Keratinocyte (primary cell): Measurements from ENCODE around the gene PEA15. TPM values are rescaled to one million over a fixed set of nuclear protein-coding genes. Genes with fewer than 3 reads are reported as not detected.

Experiments used
- DNase-seq: peaks from one replicate; pipeline ENCODE4 v3.0.0-alpha.2; 2011; ENCODE audit warnings: low read depth, missing footprints, low spot score
- FAIRE-seq: peaks from 2 replicates; lab custom pipeline; 2011; peaks lifted over from hg19 to GRCh38; lab: Jason Lieb, UNC
- H2AFZ ChIP-seq: 2 replicates; pipeline ENCODE4 v1.6.0; 2012; ENCODE audit warnings: low read length, control low read depth, inconsistent platforms; ENCODE audit not compliant: control insufficient read depth
- H3K27ac ChIP-seq: 2 replicates; pipeline ENCODE4 v1.5.1; 2011; ENCODE audit warnings: low read length; ENCODE audit not compliant: control insufficient read depth, insufficient read depth
- H3K27me3 ChIP-seq: 3 replicates; pipeline ENCODE4 v1.6.0; 2011; ENCODE audit warnings: low read length; ENCODE audit not compliant: control insufficient read depth, insufficient read depth; ENCODE audit errors: extremely low read depth
- H3K36me3 ChIP-seq, 2 experiments: 2 replicates in 1 of 2; 3 replicates in 1 of 2; pipeline ENCODE4 v1.5.1; 2011; ENCODE audit warnings: low read length in 2 of 2, mild to moderate bottlenecking in 1 of 2; ENCODE audit not compliant: control insufficient read depth in 2 of 2, insufficient read depth in 2 of 2; ENCODE audit errors: extremely low read depth in 1 of 2
- H3K4me1 ChIP-seq: 3 replicates; pipeline ENCODE4 v1.5.1; 2011; ENCODE audit warnings: low read length; ENCODE audit not compliant: control insufficient read depth, insufficient read depth; ENCODE audit errors: extremely low read depth
- H3K4me2 ChIP-seq: 3 replicates; pipeline ENCODE4 v1.6.0; 2011; ENCODE audit warnings: low read depth, low read length; ENCODE audit not compliant: control insufficient read depth, insufficient read depth; ENCODE audit errors: extremely low read depth
- H3K4me3 ChIP-seq, 3 experiments: fragments of 200-600 bp in 1 of 3; sonication (generic) in 1 of 3; 2 replicates in 2 of 3; 3 replicates in 1 of 3; pipeline ENCODE4 v1.5.1; 2011 to 2016; ENCODE audit warnings: low read length in 3 of 3, mild to moderate bottlenecking in 3 of 3, control low read depth in 2 of 3, inconsistent platforms in 1 of 3, low read depth in 1 of 3, mixed read lengths in 1 of 3, mixed run types in 1 of 3, moderate library complexity in 1 of 3; ENCODE audit not compliant: control insufficient read depth in 2 of 3, insufficient read depth in 2 of 3; ENCODE audit errors: extremely low read depth in 1 of 3
- H3K79me2 ChIP-seq: 2 replicates; pipeline ENCODE4 v1.6.0; 2012; ENCODE audit warnings: low read length; ENCODE audit not compliant: control insufficient read depth, insufficient read depth
- H3K9ac ChIP-seq: 3 replicates; pipeline ENCODE4 v1.6.0; 2011; ENCODE audit warnings: low read length; ENCODE audit not compliant: control insufficient read depth, insufficient read depth; ENCODE audit errors: extremely low read depth
- H3K9me1 ChIP-seq: 3 replicates; pipeline ENCODE4 v1.6.0; 2011; ENCODE audit warnings: low read length; ENCODE audit not compliant: control insufficient read depth, insufficient read depth; ENCODE audit errors: extremely low read depth
- H3K9me3 ChIP-seq: 2 replicates; pipeline ENCODE4 v1.5.1; 2012; ENCODE audit warnings: low read depth, low read length; ENCODE audit not compliant: control insufficient read depth
- H4K20me1 ChIP-seq: 3 replicates; pipeline ENCODE4 v1.6.0; 2011; ENCODE audit warnings: low read length; ENCODE audit not compliant: control insufficient read depth, insufficient read depth; ENCODE audit errors: extremely low read depth
- EZH2 ChIP-seq: IDR thresholded peaks from one replicate; pipeline ENCODE4 v1.6.1; 2012; ENCODE audit warnings: inconsistent platforms, mild to moderate bottlenecking, low read length, moderate library complexity
- dilution Hi-C: fragments of 300-500 bp; cut with MboI; formaldehyde crosslinking; loops from one replicate; pipeline ENCODE4 v1.7.0; 2020; ENCODE audit warnings: low sequenced_read_pairs; ENCODE audit not compliant: extremely low pct_ligation_motif_present
- polyA plus RNA-seq, 5 experiments: library from polyadenylated mRNA; depleted of rRNA in 3 of 5; stranded (reverse) in 3 of 5; stranded (forward) in 1 of 5; unstranded in 1 of 5; fragments of >200 nt; gene quantifications; 1 replicate in 1 of 5; 2 replicates in 3 of 5; 3 replicates in 1 of 5; pipeline versions ENCODE4 v1.2.1 to v1.2.3, GENCODE V29; 2011 to 2012; ENCODE audit warnings: missing spikeins in 2 of 5, low read depth in 1 of 5, low replicate concordance in 1 of 5
- TF ChIP-seq, protein P1 (sequence below), 3 experiments: IDR thresholded peaks in 1 of 3; conservative IDR thresholded peaks in 1 of 3; optimal IDR thresholded peaks in 1 of 3; 2 replicates in 2 of 3; 3 replicates in 1 of 3; pipeline versions ENCODE3 to v1.5.1; 2011; ENCODE audit warnings: low read length in 3 of 3, mild to moderate bottlenecking in 3 of 3, moderate library complexity in 2 of 3, control low read depth in 1 of 3, inconsistent platforms in 1 of 3; ENCODE audit not compliant: insufficient read depth in 2 of 3; ENCODE audit errors: extremely low read depth in 1 of 3

The PEA15 gene
- polyA plus RNA-seq, 1 donor (not counting 4 experiments of a cell fraction or from before 2014, with no cell fraction given): 367 TPM

DNA sequence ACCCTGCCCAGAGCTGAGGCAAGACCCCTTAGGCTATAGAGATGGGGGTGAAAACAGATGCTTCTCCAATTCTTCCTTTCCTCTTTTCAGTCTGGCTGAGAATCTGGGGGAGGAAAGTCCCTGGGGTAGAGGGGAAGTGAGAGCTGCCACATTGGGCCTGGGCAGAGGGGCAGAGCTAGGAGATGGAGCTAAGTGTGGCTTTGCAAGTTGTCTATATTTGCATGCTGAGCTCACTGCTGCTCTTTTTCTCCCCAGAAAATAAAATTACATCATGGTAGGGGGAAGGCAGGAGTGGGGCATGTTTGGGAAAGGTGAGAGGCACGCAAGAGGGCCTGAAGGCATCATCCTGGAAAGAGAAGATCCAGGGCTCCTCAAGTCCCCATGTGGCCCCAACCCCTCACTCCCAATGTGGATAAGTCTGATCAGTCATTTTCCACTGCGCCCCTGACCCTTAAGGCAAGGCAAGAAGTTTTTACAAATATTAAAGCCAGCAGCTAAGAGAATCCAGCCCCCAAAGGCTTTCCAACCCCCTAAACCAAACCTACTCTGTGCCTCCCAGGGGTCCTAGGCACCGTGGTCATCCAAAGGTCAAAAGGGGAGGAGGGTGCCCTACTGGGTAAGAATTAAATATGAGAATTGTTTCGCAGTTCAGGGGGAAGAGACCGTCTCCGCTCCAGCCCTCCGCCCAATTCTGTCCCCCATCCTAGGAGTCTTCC is 500 bp upstream of the PEA15 start:
- no peaks in the 10 kb centered on the region for H3K9me1 ChIP-seq
- peaks cover 21% of the 10 kb centered on the region for H3K4me1 ChIP-seq
- H3K27ac ChIP-seq: peak overlapping the region; percentile 42
- no peak for FAIRE-seq
- peaks cover 22 to 23% of the 10 kb centered on the region in 2 experiments for H3K36me3 ChIP-seq
- peaks cover 40% of the 10 kb centered on the region for H3K79me2 ChIP-seq
- peak overlapping the region; percentile 33 for H3K9ac ChIP-seq
- no peaks in the 10 kb centered on the region for H3K27me3 ChIP-seq
- no peaks in the 10 kb centered on the region for H3K9me3 ChIP-seq
- dilution Hi-C loops: no loop called here
- peaks cover 4% of the 10 kb centered on the region for H4K20me1 ChIP-seq
- H2AFZ ChIP-seq: peak overlapping the region; percentile 61
- TF ChIP-seq EZH2: no peak
- TF ChIP-seq, protein P1, sequence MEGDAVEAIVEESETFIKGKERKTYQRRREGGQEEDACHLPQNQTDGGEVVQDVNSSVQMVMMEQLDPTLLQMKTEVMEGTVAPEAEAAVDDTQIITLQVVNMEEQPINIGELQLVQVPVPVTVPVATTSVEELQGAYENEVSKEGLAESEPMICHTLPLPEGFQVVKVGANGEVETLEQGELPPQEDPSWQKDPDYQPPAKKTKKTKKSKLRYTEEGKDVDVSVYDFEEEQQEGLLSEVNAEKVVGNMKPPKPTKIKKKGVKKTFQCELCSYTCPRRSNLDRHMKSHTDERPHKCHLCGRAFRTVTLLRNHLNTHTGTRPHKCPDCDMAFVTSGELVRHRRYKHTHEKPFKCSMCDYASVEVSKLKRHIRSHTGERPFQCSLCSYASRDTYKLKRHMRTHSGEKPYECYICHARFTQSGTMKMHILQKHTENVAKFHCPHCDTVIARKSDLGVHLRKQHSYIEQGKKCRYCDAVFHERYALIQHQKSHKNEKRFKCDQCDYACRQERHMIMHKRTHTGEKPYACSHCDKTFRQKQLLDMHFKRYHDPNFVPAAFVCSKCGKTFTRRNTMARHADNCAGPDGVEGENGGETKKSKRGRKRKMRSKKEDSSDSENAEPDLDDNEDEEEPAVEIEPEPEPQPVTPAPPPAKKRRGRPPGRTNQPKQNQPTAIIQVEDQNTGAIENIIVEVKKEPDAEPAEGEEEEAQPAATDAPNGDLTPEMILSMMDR (optimal IDR thresholded peaks at IDR 0.05 in 1 of 3, IDR thresholded peaks at IDR 0.05 in 1 of 3, conservative IDR thresholded peaks at IDR 0.05 in 1 of 3; ENCODE audit: extremely low read depth in 1 of 3, insufficient read depth in 2 of 3, low read length in 3 of 3): no peak
- peak overlapping the region in 2 of 3 experiments; percentile 22 to 31 for H3K4me3 ChIP-seq
- no peak for DNase-seq
- peak overlapping the region; percentile 72 for H3K4me2 ChIP-seq

DNA sequence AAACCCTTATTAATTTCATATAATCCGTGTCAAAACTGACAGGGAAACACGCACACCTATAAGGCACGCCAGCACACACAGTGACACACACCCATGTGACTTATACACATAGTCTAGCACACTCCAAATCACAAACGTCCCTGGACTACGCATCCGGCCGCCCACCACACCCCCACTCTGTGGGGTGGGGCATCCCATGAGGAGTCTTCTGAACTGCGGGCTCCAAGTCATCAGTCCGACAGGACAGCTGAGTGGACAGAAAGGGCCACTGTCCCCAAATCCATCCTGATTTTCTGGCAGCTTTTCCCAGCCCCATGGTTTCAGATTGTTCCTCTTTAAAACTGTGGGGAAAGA is 829 bp downstream of the PEA15 start:
- no peak for DNase-seq
- H3K27me3 ChIP-seq: no peaks in the 10 kb centered on the region
- H3K9me3 ChIP-seq: no peaks in the 10 kb centered on the region
- peaks cover 29 to 32% of the 10 kb centered on the region in 2 experiments for H3K36me3 ChIP-seq
- dilution Hi-C loops: no loop called here
- H3K9me1 ChIP-seq: no peaks in the 10 kb centered on the region
- FAIRE-seq: no peak
- peak overlapping the region; percentile 87 to 93 (median 89) for H3K4me3 ChIP-seq
- no peak for TF ChIP-seq EZH2
- TF ChIP-seq, protein P1 (optimal IDR thresholded peaks at IDR 0.05 in 1 of 3, IDR thresholded peaks at IDR 0.05 in 1 of 3, conservative IDR thresholded peaks at IDR 0.05 in 1 of 3; ENCODE audit: extremely low read depth in 1 of 3, insufficient read depth in 2 of 3, low read length in 3 of 3): no peak
- peak overlapping the region; percentile 95 for H3K9ac ChIP-seq
- H3K27ac ChIP-seq: peak overlapping the region; percentile 86
- peak overlapping the region; percentile 95 for H3K4me2 ChIP-seq
- peaks cover 21% of the 10 kb centered on the region for H3K4me1 ChIP-seq
- H3K79me2 ChIP-seq: peaks cover 52% of the 10 kb centered on the region
- peaks cover 7% of the 10 kb centered on the region for H4K20me1 ChIP-seq
- H2AFZ ChIP-seq: no peak overlapping the region
